Measurements from ENCODE around the gene PAX2.

The PAX2 gene

GRCh38 chr10:100738055-100738827, 7.1 kb upstream of the PAX2 start:
- TF ChIP-seq, protein P1, sequence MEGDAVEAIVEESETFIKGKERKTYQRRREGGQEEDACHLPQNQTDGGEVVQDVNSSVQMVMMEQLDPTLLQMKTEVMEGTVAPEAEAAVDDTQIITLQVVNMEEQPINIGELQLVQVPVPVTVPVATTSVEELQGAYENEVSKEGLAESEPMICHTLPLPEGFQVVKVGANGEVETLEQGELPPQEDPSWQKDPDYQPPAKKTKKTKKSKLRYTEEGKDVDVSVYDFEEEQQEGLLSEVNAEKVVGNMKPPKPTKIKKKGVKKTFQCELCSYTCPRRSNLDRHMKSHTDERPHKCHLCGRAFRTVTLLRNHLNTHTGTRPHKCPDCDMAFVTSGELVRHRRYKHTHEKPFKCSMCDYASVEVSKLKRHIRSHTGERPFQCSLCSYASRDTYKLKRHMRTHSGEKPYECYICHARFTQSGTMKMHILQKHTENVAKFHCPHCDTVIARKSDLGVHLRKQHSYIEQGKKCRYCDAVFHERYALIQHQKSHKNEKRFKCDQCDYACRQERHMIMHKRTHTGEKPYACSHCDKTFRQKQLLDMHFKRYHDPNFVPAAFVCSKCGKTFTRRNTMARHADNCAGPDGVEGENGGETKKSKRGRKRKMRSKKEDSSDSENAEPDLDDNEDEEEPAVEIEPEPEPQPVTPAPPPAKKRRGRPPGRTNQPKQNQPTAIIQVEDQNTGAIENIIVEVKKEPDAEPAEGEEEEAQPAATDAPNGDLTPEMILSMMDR (IDR thresholded peaks at IDR 0.05), result no peak

DNA sequence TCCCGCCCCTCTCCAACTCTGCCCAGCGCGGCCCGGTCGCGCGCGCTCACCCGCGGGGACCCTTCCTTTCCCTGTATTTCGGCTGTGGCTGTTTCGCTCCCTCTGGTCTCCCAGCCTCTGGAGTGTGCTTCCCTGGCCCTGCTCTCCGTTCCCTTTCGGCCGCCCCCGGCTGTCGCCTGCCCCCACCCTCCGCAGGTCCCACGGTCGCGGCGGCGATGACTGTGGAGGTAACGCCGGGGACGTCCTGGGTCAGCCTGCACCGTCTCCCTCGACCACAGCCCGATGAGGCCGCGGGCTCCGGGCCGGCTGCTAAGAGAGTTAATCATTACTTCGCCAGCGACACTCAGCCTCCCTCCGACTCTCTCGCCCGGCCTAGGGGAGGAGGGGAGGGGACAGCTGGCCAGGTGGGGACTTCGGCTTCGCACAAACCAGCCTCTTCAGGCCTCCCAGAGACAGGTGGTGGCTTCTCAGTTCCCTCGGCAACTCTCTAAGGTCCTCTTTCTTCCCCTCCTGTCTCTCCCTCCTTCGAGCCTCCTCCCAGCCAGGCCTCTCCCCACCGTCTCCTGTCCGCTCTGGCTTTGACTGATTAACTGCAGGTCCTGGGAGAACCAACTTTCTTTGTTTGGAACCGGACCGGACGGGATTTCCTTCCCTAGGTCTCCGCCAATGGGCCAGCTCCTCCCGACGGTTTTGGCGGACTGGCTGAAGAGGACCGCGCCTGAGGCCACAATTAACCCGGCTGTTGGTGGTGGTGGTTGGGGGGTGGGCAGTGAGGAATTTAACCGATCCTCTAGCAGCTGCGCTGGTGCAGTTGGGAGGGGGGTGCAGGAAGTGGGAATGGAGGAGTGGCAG, 5.6 kb upstream of the PAX2 start:
- TF ChIP-seq, protein P1 (IDR thresholded peaks at IDR 0.05), result no peak

- TF ChIP-seq, protein P1 (IDR thresholded peaks at IDR 0.05), result no peak
These were observed 4.7 kb upstream of the PAX2 start for GRCh38 chr10:100740476-100741377.

DNA sequence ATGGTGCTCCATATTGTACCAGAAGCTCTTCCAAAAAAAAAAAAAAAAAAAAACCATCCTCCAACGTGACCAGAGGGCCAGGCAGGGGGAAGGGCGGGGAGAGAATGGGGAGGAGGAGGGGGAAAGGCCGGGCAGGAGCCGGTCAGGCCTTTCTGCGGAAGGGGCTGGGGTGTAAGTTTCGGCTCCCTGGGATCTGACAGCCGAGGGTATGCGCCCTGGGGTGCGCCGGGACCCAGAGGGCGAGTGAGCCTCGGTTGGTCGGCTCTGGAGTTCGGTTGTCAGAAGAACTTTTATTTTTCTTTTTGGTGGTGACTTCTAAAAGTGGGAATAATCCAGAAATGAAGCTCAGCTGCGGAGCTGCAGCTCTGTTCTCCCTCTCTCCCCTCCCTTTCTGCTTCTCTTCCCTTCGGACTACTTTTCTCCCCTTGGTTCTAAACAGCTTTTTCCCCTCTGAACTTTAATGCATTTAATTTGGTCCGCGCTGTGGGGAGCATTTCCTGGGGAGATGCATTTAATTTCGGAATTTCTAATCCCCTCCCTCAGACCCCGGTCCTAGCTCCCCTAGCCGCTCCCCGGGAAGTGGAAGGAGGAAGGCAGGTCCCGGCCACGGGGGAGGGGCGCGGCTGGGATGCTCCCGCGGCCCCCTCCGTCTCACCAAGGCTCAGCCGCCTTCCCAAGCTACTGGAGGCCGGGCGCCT, 3.9 kb upstream of the PAX2 start:
- TF ChIP-seq, protein P1 (IDR thresholded peaks at IDR 0.05), result no peak

GRCh38 chr10:100742076-100742771, 3.2 kb upstream of the PAX2 start:
- TF ChIP-seq, protein P1 (IDR thresholded peaks at IDR 0.05), result no peak

DNA sequence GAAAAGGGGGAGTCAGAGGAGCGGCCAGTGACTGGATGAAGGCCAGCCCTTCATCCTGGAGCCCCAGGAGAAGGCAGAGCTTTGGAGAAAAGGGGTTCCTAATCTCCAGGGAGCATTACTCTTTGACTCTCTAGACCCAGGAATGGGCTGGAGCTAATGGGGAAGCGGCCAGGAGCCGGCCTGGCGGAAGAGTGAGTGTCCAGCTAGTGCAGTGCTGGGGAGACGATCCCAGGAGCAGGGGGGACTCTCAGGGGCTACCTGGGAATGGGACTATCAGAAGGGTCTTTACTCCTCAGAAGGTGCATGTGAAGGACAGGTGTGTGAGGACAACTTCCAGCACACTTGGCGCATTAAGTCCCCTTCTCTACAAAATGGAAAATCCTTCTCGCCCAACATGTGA, 2.4 kb upstream of the PAX2 start:
- TF ChIP-seq, protein P1 (IDR thresholded peaks at IDR 0.05), result no peak

All from LNCAP (cell line).